ENCODE data around the gene KCNIP4.

The KCNIP4 gene

GRCh38 chr4:20899591-20899990 lies 1049.0 kb downstream of the KCNIP4 start:
- no peak for DNase-seq (ENCODE audit: low read depth)
- H3K4me3 ChIP-seq (ENCODE audit: control insufficient read depth, low read depth, low read length) = no peak overlapping the region
- TF ChIP-seq CTCF (IDR thresholded peaks at IDR 0.05; ENCODE audit: control insufficient read depth, insufficient read depth, low read depth, low read length, missing control alignments) = no peak

- no peak overlapping the region for H3K4me3 ChIP-seq (ENCODE audit: control insufficient read depth, low read depth, low read length)
- TF ChIP-seq CTCF (IDR thresholded peaks at IDR 0.05; ENCODE audit: control insufficient read depth, insufficient read depth, low read depth, low read length, missing control alignments) = no peak
- DNase-seq (ENCODE audit: low read depth) = no peak
Measured at GRCh38 chr4:20895988-20896387, 1052.6 kb downstream of the KCNIP4 start.

- no peak for TF ChIP-seq CTCF (IDR thresholded peaks at IDR 0.05; ENCODE audit: control insufficient read depth, insufficient read depth, low read depth, low read length, missing control alignments)
- no peak for DNase-seq (ENCODE audit: low read depth)
- no peak overlapping the region for H3K4me3 ChIP-seq (ENCODE audit: control insufficient read depth, low read depth, low read length)
Measured at GRCh38 chr4:20895208-20895607, 1053.4 kb downstream of the KCNIP4 start.

GRCh38 chr4:20890761-20891160 lies 1057.8 kb downstream of the KCNIP4 start:
- DNase-seq (ENCODE audit: low read depth) = no peak
- H3K4me3 ChIP-seq (ENCODE audit: control insufficient read depth, low read depth, low read length) = no peak overlapping the region
- TF ChIP-seq CTCF (IDR thresholded peaks at IDR 0.05; ENCODE audit: control insufficient read depth, insufficient read depth, low read depth, low read length, missing control alignments) = no peak

GRCh38 chr4:20889901-20890300 lies 1058.7 kb downstream of the KCNIP4 start:
- DNase-seq (ENCODE audit: low read depth) = no peak
- H3K4me3 ChIP-seq (ENCODE audit: control insufficient read depth, low read depth, low read length) = no peak overlapping the region
- TF ChIP-seq CTCF (IDR thresholded peaks at IDR 0.05; ENCODE audit: control insufficient read depth, insufficient read depth, low read depth, low read length, missing control alignments) = no peak

- H3K4me3 ChIP-seq (ENCODE audit: control insufficient read depth, low read depth, low read length) = no peak overlapping the region
- no peak for DNase-seq (ENCODE audit: low read depth)
- no peak for TF ChIP-seq CTCF (IDR thresholded peaks at IDR 0.05; ENCODE audit: control insufficient read depth, insufficient read depth, low read depth, low read length, missing control alignments)
Measured at GRCh38 chr4:20883677-20884076, 1064.9 kb downstream of the KCNIP4 start.

GRCh38 chr4:20883231-20883630 lies 1065.3 kb downstream of the KCNIP4 start:
- no peak for TF ChIP-seq CTCF (IDR thresholded peaks at IDR 0.05; ENCODE audit: control insufficient read depth, insufficient read depth, low read depth, low read length, missing control alignments)
- no peak overlapping the region for H3K4me3 ChIP-seq (ENCODE audit: control insufficient read depth, low read depth, low read length)
- no peak for DNase-seq (ENCODE audit: low read depth)

Data from AG09309 (cell line).